GM23248 (cell line): ENCODE data around the gene MBNL3.

Experiments
- EZH2 ChIP-seq: fragments of 200-600 bp; sonication (generic); IDR thresholded peaks from 2 replicates; pipeline ENCODE4 v1.6.1; 2018; ENCODE audit warnings: antibody characterized with exemption, mild to moderate bottlenecking; ENCODE audit not compliant: insufficient read depth, poor library complexity, severe bottlenecking
- EZH2phosphoT487 ChIP-seq: fragments of 200-600 bp; sonication (generic); IDR thresholded peaks from 2 replicates; pipeline ENCODE4 v1.6.1; 2018; ENCODE audit warnings: antibody characterized with exemption, moderate library complexity, mild to moderate bottlenecking, low read depth; ENCODE audit not compliant: insufficient read depth

- TF ChIP-seq EZH2 (no peak), EZH2phosphoT487 (no peak)
Observed at GRCh38 chrX:132481449-132481848, 7.4 kb downstream of the MBNL3 start.
